Measurements from ENCODE around the gene IGLL1.
"Not testable (repeated sequence)": the region's sequence is repeated elsewhere in the genome, so short reads cannot be mapped to it uniquely, and the experiment has no call there.

The IGLL1 gene

DNA sequence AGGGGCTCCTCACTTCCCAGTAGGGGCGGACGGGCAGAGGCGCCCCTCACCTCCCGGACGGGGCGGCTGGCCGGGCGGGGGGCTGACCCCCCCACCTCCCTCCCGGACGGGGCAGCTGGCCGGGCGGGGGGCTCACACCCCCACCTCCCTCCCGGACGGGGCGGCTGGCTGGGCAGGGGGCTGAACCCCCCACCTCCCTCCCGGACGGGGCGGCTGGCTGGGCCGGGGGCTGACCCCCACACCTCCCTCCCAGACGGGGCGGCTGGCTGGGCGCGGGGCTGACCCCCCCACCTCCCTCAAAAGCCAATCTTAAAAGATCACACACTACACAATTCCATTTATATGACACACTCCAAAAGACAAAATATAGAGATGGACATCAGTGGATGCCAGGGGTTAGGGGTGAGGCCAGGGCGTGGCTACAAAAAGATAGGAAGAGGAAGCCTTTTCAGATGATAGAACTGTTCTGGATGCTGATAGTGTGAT is 19.0 kb downstream of the IGLL1 start:
- not testable (repeated sequence) for DNase-seq

DNA sequence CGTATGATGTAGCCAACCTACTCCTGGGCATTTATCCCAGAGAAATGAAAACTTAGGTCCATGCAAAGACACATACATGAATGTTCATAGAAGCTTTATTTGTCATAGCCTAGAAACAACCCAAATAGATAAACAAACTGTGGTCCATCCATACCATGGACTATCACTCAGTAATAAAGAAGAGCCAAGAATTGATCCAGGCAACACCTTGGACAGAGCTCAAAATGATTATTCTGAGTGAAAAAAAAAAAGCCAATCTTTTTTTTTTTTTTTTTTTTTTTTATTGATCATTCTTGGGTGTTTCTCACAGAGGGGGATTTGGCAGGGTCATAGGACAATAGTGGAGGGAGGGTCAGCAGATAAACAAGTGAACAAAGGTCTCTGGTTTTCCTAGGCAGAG is 19.9 kb downstream of the IGLL1 start:
- not testable (repeated sequence) for DNase-seq

DNA sequence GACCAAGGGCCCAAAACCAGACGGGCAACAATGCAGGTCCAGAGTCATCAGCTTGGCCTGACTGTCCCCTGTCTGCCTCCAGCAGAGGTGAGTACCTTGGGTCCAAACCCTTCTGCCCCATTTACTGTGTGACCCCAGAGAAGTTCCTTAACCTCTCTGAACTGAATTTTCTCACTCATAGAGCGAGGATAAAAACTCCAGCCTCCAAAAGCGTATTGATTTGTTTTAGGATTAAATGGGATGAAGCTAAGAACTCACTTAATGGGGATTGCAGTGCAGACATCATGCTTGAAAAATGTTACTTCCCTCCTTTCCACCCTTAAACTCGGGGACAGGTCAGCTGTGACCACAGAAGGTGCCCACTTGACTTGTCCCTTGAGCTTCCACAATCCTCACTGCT is 22.6 kb downstream of the IGLL1 start:
- no peak for DNase-seq

DNA sequence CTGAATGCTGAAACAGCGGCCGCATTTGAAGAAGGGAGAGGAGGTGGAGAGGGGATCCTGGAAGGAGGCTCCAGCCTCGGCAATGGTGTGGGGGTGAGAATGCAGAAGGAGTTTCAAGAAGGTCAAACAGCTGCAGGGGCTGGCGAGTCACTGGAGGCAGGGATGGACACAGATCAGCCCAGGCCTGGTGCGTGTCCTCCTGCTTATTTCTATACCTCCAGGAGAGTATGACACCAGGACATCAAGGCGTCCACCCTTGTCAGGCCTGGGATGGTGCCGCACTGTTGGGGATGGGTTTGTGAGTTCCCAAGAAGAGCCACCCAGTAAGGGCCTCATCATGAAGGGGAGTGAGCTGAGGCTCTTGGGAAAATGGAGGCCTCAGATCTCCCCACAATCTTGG is 23.1 kb downstream of the IGLL1 start:
- no peak for DNase-seq

GRCh38 chr22:23556026-23556620 is 24.0 kb downstream of the IGLL1 start:
- no peak for DNase-seq

- DNase-seq = no peak
Observed at GRCh38 chr22:23555118-23555517, 25.0 kb downstream of the IGLL1 start.

GRCh38 chr22:23553924-23554870 is 25.9 kb downstream of the IGLL1 start:
- DNase-seq = no peak

- no peak for DNase-seq
Observed at GRCh38 chr22:23553438-23553837, 26.7 kb downstream of the IGLL1 start.

- no peak for DNase-seq
Observed at GRCh38 chr22:23552573-23552972, 27.5 kb downstream of the IGLL1 start.

DNA sequence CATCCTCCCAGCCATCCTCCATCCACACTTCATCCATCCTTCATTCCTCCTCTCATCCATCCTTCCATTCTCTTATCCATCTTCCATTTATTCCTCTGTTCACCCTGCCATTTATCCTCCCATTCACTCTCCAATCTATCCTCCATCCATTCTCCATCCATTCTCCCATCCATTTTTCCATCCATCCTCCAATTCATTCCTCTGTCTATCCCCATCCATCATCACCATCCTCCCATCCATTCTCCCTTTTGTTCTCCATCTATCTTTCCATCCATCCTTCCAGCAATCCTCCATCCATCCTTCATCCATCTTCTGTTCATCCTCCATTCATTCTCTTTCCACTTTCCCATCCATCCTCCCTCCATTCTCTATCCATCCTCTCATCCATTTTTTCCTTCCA is 28.7 kb downstream of the IGLL1 start:
- DNase-seq = no peak

- no peak for DNase-seq
Observed at GRCh38 chr22:23550049-23550650, 29.9 kb downstream of the IGLL1 start.

DNA sequence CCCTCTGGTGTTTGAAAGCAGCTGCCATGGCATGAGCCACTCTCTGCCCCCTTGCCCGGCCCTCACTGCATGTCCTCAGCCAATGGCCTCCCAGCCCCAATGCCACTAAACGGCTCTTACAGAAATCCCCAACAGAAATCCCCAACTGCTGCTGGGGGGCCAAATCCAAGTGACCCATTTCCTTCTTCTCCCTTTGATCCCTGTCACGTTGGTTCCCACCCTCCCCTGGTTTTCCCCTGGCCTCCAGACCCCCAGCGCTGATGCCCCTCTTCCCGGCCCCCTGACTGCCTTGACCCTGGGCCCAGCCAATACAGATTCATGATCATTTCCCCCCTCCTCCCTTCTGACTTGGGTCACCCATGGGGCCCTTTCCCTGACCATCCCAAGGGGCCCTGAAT is 30.9 kb downstream of the IGLL1 start:
- no peak for DNase-seq

DNA sequence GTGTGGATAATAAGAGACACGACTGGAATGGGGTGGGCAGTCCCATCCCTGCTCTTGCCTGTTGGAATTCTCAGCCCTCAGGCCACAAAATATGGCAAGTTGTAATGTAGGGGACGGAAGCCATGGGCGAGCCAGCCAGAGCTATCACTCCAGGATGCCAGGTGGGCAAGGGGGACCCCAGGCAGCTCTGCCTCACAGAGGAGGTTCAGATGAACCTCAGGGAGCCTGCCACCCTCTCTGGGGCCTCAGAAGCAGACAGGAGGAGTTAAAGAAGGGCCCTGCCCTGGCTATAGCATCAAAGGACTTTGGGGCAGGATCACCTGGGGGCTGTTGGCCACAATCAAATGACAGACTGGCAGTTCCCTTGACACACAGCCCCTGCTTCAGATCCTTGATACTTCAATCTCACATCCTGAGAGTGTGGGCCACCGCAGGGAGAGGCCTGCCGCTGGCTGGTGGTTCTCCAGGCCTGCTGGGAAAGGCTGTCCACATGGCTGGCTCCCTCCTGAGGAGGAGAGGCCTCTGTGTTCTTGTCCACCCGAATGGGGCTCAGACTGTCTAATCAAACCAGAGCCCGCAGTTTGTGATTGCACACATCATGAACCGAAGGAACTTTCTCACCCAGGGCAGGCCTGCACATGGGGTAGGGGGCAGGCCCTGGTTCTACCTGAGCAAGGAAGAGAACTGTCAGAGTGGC is 31.4 kb downstream of the IGLL1 start:
- no peak for DNase-seq

GRCh38 chr22:23547818-23548500 is 32.1 kb downstream of the IGLL1 start:
- DNase-seq = no peak

- DNase-seq = not testable (repeated sequence)
Observed at GRCh38 chr22:23547382-23547781, 32.7 kb downstream of the IGLL1 start.

DNA sequence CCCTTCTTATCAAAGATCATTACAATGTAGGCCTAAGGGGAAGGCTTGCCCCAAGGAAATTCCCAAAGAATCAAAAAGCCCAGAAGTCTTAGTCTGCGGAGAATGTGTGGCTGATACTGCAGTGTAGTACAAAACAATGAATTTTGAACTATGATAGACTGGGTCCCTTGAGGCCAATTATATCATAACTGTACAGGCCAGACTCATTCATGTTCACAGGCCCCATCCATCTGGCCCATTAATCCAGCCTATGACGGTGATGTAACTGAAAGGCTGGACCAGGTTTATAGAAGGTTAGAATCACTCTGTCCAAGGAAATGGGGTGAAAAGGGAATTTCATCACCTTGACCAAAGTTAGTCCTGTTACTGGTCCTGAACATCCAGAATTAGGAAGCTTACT is 35.2 kb downstream of the IGLL1 start:
- DNase-seq = no peak

GRCh38 chr22:23543506-23544000 is 36.5 kb downstream of the IGLL1 start:
- DNase-seq = not testable (repeated sequence)

GRCh38 chr22:23542933-23543332 is 37.2 kb downstream of the IGLL1 start:
- no peak for DNase-seq

DNA sequence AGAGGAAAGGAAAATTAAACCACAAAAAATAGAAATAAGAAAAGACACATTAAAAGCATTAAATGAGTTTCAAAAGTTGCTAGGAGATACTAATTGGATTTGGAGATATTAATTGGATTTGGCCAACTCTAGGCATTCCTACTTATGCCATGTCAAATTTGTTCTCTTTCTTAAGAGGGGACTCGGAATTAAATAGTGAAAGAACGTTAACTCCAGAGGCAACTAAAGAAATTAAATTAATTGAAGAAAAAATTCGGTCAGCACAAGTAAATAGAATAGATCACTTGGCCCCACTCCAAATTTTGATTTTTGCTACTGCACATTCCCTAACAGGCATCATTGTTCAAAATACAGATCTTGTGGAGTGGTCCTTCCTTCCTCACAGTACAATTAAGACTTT is 37.7 kb downstream of the IGLL1 start:
- not testable (repeated sequence) for DNase-seq

GRCh38 chr22:23541849-23542281 is 38.2 kb downstream of the IGLL1 start:
- peak; percentile 6 for DNase-seq

GRCh38 chr22:23540837-23541236 is 39.3 kb downstream of the IGLL1 start:
- not testable (repeated sequence) for DNase-seq

DNA sequence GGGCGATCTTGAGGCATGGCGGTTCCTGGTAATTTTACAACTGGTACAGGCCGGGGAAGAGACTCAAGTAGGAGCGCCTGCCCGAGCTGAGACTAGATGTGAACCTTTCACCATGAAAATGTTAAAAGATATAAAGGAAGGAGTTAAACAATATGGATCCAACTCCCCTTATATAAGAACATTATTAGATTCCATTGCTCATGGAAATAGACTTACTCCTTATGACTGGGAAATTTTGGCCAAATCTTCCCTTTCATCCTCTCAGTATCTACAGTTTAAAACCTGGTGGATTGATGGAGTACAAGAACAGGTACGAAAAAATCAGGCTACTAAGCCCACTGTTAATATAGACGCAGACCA is 40.3 kb downstream of the IGLL1 start:
- not testable (repeated sequence) for DNase-seq

Data from inflammatory macrophage treated with lipopolysaccharide for 4 hours (primary cell).